Mammary epithelial cell (primary cell): ENCODE measurements around the gene ERAS.
"Not testable (repeated sequence)": the region's sequence is repeated elsewhere in the genome, so short reads cannot be mapped to it uniquely, and the experiment has no call there.

ENCODE experiments used
- EZH2 ChIP-seq: IDR thresholded peaks from 2 replicates; pipeline ENCODE4 v1.6.1; 2012; ENCODE audit warnings: low read length, inconsistent platforms, borderline replicate concordance
- TF ChIP-seq, protein P1 (sequence below), 2 donors: IDR thresholded peaks in 1 of 2; conservative IDR thresholded peaks in 1 of 2; 2 replicates each; pipeline ENCODE4 v1.5.1; 2011 to 2012; ENCODE audit warnings: inconsistent platforms in 2 of 2, low read length in 2 of 2, mild to moderate bottlenecking in 2 of 2, control low read depth in 1 of 2, low read depth in 1 of 2; ENCODE audit not compliant: insufficient read depth in 1 of 2; ENCODE audit errors: extremely low read depth in 1 of 2

DNA sequence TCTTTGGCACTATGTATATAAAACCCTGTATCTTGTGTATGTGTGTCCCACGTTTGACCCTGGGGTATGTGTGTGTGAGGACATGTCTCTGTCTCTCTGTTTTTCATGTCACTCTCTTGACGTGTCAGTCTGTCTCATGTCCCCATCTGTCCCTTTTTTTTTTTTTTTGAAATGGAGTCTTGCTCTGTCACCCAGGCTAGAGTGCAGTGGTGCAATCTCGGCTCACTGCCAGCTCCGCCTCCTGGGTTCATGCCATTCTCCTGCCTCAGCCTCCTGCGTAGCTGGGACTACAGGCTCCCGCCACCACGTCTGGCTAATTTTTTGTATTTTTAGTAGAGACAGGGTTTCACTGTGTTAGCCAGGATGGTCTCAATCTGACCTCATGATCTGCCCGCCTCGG is 6.9 kb upstream of the ERAS start:
- TF ChIP-seq, protein P1, sequence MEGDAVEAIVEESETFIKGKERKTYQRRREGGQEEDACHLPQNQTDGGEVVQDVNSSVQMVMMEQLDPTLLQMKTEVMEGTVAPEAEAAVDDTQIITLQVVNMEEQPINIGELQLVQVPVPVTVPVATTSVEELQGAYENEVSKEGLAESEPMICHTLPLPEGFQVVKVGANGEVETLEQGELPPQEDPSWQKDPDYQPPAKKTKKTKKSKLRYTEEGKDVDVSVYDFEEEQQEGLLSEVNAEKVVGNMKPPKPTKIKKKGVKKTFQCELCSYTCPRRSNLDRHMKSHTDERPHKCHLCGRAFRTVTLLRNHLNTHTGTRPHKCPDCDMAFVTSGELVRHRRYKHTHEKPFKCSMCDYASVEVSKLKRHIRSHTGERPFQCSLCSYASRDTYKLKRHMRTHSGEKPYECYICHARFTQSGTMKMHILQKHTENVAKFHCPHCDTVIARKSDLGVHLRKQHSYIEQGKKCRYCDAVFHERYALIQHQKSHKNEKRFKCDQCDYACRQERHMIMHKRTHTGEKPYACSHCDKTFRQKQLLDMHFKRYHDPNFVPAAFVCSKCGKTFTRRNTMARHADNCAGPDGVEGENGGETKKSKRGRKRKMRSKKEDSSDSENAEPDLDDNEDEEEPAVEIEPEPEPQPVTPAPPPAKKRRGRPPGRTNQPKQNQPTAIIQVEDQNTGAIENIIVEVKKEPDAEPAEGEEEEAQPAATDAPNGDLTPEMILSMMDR (conservative IDR thresholded peaks at IDR 0.05 in 1 of 2, IDR thresholded peaks at IDR 0.05 in 1 of 2; ENCODE audit: extremely low read depth in 1 of 2, insufficient read depth in 1 of 2, low read depth in 1 of 2, low read length in 2 of 2) = not testable (repeated sequence)
- TF ChIP-seq EZH2 = not testable (repeated sequence)
